Mesenteric fat pad (tissue), 1 donor: Measurements from ENCODE around the gene ADAMTS9. TPM values are rescaled to one million over a fixed set of nuclear protein-coding genes. Genes with fewer than 3 reads are reported as not detected.

Experiments used
- DNase-seq: peaks from one replicate; pipeline ENCODE4 v3.0.0-alpha.2; 2020; ENCODE audit warnings: low spot score
- total RNA-seq: library from RNA; stranded (reverse); fragmentation: NEBNext Ultra II Directional; extraction: Animal tissue kit (Norgen Biotek cat#: 25700); gene quantifications from one replicate; pipeline ENCODE4 v1.2.1, GENCODE V29; 2021
- donor health status: DM: yes; HTN: yes; CAD: no.

The ADAMTS9 gene
- total RNA-seq, 1 donor from 2014 or later, result 273 TPM

DNA sequence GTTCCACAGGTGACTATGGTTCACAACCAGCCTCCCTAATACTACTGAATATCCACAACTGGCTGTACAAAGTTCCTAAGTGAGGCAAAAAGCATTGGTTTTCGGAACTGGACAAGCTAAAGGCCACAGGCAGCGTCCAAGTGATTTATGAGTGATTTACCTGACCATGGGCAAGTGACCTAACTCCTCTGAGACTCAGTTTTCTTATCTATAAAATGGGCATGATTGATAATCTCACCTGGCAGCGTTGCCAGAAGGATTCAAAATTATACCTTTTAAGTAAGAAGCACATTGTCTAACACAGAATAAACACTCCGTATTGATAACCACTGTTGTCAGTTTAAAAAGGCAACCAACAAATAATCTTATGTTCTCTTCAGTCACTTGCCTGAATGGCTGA is 29.8 kb downstream of the ADAMTS9 start:
- no peak for DNase-seq

DNA sequence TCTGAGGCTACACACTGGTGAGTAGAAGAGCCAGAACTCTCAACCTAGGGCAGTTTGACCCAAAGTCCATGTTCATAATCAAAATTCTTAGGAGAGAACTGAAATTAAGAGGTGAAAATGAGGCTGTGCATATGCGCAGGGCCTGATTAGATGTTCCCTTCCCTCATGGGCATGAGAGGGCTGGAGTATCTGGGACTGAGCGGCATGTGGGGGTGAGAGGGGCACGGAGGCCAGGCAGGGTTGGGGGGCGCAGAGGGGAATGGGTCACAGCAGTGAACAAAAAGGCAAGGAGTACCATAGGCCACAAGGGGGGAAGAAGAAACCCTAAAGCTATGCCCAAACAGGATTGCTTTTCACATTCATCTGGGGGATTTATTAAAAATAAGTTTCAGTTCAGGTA is 31.3 kb downstream of the ADAMTS9 start:
- no peak for DNase-seq

DNA sequence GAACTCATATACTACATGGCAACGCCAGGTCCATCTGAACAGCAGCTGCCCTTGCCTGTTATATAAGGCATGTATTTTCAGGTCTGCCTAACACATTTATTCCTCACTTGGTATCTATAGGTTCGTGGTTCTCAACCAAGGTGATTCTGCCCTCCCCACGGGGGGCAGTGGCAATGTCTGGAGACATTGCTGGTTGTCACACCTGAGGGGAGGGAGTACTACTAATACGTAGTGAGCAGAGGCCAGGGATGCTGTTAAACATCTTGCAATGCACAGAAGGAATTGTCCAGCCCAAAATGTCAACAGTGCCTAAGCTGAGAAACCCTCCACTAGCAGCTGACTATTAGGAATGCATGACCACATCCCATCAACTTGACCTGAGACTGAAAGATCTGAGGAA is 32.6 kb downstream of the ADAMTS9 start:
- no peak for DNase-seq

DNA sequence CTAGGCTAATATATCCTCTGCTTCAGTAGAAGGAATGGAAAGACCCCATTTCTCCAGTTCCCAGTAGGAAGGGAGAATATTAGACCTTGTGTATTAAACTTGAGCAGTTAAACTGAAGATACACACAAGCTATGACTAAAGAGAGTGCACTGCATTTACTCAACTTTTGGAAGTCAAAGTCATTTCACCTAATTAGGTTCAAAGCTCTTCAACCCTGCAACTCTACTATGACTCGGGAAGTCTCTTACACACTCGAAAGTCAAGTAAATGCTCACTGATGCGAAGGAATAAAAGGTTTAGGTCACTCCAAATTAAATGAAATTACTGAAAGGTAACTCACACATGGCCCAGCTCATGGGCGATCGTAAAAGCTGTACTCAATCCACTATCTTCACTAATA is 33.8 kb downstream of the ADAMTS9 start:
- DNase-seq, result no peak

DNA sequence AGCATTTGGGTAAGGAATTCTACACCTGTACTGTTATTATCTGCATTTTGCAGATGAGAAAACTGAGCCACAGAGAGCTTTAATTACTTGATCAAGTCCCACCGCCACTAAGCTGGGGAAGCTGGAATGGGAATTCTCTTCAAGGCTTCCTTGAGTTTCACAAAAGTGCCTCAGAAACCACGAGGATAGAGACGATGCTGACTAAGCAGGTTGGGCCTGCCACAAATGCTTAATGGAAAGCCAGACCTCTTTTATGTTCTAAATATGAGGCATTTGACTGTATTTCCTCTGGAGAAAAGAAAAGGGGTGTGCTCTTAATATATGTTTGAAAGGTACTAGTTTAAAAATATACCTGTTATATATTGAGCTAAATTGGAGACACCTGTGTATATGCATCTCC is 34.7 kb downstream of the ADAMTS9 start:
- no peak for DNase-seq

DNA sequence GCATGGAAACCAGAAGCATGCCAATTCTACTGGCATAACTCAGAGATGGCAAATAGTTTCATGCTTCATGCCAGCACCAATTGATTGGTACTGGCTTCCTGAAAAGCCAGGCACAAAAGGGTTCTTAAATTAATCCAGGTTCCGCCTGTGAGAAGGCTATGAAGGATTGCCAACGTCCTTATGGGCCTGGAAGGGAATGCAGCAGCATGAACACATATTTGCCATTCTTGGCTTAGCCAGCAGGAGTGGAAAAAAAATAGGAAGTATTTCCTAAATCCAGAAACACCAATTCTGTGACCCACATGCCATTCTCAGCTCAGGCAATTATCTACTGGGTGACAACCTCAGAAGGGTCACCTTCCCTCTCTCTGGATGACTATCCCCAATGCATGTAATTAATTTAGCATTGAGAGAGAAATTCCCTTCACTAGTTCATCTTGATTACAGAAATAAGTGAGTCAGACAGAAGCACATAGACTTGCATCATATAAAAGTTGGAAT is 36.0 kb downstream of the ADAMTS9 start:
- DNase-seq, result no peak

DNA sequence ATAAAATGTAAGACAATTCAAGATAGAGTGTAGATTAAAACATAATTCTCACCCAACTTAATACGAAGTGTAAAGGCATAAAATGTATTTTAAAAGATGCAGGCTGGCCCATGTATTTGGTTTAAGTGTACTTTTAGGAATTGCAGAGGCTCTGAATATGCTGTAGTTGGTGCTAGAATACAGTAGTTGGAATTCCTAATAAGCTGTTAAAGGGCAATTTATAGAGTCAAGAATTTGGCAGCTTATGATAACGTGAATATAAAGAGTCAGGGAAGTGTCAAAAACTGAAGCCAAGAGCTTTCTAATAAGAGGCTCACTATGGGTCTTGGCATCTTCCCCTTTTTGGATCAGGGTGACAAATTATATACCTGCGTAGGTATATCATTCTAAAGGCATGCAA is 36.5 kb downstream of the ADAMTS9 start:
- no peak for DNase-seq

DNA sequence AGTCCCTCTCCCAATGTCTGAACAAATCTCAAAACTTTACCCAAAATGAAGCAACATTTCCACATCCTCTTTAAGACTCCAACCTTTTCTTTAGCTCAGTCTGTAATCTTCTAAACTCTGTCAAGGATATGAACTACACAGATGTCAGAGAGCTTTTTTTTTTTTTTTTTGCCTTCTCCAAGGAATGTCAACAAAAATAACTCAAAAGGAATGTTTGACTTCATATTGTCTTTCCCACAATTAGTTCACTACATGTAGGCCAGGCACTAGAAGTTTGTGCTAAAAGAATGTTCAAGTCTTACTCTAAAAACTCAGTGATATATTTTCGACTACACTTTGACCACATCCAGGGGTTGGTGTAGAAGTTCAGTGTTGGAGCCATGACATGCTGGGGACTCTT is 37.1 kb downstream of the ADAMTS9 start:
- no peak for DNase-seq

DNA sequence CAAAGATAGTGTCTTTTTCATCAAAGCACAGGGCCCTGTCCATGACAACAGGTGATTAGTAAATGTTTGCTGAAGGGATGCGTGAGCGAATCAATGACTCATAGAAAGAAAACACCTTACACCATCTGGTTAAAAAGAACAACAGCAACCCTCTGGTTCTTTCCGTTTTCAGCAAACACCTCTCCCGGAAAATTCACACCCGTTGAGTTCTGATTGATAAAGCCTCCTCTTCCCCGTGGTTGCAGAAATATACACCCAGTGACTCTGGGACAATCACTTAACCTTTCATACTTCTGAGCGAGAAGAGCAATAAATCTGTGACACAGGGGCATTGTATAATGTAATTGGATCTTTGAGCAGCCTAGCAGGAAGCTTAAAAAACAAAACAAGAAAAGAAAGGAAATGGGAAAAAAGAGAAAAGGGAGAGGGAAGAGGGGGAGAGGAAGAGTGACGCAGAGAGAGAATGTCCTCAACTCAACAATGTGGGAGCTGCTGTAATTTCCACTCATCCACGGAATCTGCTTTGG is 37.6 kb downstream of the ADAMTS9 start:
- no peak for DNase-seq

DNA sequence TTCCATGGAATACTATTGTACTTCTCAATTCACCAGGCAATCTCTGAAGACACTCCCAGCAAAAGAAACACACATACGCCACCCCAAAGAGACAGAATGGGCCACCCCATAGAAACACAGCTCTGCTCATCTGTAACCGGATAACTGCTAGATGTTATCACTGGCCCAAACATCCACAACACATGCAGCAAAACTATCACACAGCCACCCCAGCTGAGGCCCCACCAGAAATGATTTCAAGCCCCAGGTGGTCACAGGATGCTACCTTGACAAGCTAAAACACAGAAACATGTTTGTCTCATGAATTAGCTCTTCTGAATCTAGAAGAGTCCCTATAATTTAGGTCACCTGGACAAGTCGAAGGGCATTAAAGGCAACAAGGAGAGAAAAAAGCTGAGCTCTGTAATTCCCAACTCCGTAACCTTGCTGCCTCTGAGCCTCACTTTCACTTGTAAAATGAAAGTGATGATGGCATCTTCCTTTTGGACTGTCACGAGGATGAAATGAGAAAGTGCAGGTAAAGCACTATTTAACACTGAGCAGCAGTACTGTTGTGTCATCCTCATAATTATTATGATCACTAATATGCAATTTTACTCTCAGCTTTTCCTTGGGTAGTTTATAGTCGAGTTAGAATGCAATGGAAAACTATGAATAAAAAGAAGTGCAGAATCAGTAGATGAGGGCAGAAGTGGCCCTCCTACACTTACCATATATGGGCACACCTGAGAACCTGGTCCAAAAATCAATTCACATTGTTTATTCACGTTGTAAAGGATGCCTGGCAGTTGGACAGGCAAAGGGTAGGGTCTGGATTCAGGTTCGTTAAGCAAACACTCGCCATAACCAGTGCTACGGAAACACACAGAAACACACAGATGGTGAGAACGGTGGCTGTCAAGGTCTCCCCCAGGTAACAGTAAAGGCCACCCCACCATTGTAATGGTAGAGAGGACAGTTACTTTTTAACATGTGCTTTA is 38.6 kb downstream of the ADAMTS9 start:
- DNase-seq, result no peak

DNA sequence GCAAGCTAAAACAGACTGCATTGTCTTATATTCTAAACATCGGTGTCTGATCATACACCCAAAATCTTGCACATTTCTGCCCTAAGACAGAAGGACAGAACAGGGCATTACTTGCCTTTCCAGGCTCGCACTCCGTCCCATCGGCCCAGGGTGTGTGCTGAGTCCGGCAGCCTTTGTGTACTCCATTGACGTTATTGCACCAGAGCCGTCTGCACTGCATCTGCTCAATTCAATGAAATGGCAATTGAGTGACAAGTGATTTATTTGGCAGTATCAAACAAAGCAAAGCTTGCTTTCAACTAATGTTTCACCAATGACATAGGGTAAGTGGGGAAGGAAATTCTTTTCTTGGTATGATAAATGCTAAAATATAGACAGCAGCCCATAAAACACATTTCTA is 40.0 kb downstream of the ADAMTS9 start:
- no peak for DNase-seq

DNA sequence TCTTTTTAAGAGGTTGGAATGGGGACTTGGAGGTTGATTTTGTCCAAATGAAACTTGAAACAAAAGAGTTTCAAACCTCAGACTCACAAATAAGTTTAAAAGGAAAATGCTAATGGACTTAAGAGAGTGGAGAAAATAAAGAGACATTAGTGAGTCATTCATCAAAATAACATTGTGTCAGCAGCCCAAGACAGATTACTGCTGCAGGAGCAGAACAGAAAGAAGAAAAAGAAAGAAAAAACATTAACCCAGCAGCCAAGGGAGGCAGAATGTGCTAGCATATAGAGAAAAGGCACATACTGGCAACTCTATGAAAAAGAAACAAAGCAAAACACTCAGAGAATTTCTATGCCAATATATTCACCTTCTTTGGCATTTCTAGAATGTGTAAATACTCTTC is 42.6 kb downstream of the ADAMTS9 start:
- no peak for DNase-seq

DNA sequence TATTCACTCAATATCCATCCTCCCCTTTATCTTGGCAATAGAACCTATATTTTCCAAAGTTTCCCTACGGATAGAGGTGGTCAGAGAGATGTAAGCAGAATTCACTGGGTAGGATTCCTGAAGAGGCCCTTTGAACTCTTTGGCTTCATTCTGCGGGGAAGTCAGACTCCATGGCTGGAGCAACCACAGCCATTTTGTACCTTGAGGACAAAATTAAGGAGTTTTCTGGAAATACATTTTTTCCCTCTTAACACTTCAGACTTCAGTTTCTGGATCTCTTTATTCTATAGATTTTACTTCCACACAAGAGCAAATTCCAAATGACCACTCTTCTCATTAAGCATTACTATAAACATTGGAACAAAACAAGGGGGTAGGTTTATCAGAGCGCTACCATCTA is 43.3 kb downstream of the ADAMTS9 start:
- no peak for DNase-seq

DNA sequence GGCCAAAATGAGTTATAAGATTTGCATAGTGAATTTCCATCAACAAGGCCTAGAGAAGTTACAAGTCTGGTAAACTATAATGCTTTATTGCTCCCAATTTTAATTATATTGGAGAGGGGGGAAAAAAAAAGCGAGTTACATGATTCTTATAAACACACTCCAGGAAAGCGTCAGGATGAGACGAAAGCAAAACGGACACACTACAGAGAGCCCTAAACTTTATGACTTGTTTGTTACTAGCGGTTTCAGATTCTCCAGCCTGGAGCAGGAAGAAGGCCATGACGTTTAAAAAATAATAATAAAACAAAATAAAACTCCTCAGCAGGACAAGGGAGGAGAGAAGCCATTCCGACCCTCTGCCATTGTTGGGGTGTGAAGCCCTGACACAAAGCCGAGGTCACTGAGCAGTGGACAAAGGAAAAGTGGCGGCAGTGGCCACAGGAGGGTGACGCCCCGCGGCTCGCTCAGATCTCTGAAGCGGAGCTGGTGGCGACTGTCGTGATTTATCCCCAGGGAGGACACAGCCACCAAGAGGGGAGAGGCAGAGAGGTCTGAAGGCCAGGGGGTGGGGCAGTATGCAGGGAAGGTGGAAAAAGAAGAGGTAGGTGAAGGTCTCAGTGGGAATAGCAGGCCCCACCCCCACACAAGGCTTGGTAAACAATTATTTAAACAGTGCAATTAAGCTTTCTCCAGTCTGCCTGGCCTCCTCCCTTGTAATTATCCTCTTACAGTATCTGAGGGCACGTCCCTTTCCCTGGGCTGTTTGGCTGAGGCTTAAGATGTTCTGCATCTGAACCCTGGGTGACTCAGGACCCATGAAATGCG is 45.3 kb downstream of the ADAMTS9 start:
- DNase-seq, result no peak

DNA sequence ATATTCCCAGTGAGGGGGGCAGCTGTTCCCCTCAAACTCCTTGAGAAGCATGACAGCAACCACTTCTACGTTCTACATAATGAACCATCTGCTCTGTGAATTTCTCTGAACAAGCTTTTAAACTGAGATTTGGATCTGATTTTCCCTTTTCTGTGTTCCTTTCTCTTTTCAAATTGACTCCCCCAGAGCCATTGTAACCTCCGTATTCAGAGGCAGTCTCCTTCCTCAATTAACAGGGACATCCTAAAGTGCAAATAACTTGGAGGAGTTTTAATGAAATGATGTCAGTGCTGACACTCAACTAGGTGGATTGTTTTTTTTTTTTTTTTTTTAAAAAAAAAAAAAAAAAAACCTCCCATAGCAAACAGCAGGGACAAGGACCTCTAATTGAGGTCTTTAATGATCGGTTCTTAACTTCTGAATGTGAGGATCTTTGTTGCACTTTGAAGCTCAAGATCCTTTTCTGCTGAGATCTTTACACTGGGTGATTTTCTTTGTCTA is 48.8 kb downstream of the ADAMTS9 start:
- no peak for DNase-seq

DNA sequence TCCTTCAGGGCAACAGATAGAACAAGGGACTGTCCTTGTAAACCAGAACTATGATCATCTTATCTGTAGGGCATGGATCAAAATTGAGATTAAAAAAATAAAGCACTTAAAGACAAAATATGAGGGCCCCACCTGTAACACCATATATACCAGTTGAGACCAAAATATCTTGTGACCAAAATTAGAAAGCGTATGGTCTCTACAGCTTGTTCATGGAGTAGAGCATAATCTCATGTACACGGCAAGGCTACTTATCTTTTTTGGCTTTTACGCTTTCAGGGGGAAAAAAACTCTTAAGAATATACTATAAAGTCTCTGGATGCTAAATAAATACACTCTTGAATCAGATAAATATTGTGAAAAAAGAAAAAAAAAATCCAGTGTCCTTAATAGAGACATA is 49.3 kb downstream of the ADAMTS9 start:
- DNase-seq, result no peak

DNA sequence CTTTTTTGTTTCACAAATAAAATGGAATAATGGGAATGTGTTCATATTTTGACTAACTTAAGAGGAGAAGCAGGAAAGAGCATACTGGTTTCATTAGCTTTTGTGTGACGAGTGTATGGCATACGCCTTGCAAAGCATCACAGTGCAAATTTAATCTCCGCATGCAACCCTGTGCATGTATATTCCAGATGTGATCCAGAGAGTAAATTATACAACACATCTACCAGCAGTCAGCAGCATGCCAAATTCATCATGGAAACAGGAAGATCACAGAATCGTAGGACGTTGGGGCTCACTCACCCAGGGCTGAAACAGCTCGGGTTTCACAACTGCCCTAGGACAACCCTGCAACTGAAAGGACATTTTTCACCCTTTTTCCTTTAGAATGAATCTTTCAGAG is 53.4 kb downstream of the ADAMTS9 start:
- DNase-seq, result no peak

DNA sequence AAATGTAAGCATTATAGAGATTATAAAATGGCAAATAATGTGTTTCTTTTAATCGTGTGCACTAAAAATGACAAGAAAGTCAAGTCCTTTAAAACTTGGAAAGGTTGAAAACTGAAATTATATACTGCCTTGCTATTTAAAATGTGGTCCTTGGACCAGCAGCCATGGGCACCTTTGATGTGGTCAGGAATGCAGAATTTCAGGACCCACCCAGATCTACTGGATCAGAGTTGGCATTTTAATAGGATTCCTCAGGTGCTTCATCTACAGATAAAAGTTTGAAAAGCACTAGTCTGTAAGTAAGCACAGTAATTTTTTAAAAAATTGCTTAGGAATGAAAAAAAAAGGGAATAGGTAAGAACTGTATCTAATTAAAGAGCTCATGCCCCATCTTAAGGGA is 55.8 kb downstream of the ADAMTS9 start:
- no peak for DNase-seq

DNA sequence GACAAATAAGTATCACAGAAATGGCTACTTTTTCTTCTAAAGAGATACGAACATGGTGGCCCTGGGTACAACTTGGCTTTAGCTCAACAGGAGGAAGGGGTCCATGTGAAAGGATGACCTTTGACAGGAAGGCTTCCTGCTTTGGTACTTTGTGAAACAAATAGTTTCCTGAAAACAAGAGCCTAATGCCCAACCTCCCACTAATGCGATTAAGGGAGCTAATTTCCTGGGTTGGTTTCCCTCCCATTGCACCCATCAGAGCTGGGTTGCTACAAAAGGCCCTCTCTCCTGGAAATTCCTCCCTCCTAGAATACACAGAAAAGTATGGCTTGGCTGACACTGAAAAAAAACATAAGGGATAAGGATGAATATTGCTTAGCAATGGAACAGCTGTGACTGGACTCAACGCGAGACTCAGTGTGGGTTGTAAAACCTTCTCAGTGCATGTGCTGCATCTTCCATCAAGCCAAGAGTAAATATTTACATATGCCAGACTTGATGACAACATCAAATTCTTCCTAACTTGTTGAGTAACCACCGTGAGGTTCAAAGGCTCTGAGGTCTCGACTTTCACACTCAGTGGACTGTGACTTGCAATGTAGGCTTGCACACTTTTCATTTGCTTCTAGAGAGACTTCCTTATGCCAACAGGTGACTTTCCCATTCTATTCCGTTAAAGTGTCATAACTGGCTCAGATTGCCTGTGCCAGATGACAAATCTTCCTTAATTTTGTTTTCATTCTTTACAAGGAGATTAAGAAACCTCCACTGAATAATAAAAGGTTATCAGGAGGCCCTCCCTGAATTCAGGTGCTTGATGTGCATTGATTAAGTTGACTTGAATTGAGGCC is 60.1 kb downstream of the ADAMTS9 start:
- DNase-seq, result no peak

DNA sequence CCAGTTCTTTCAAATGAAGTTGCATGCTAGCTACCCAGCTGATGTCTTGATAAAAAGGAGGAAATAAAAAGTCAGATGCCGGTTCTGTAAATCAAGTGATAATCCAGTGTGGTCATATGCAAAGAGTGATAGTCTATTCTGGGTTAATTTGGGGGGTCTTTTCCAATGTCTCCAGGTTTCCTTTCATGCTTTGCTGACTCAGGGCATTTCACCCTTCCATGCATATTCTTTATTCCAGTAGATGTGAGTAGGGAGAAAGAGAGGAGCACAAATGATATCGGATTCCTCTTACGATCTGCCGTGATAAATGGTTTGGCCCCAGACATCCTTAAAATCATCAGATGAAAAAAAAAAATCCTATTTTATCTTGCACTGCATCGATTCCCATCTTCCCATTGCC is 60.8 kb downstream of the ADAMTS9 start:
- no peak for DNase-seq

DNA sequence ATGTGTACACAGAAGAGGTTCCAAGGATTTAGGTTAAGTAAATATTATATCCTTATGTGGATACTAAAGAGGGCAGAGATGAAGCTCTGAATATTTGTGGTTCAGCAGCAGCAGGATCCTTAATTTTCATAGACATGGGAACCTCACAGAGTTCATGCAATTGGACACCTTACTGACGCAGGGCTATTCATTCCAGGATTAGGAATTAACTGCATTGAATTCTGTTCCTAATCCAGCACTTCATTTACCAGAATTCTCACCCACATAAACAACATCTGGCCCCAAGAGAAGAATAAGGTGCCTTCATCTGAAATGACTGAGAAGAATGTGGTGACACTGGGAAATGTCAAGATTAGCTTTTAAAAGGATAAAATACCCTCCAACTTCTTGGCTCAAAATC is 62.4 kb downstream of the ADAMTS9 start:
- no peak for DNase-seq
